CD4-positive, alpha-beta memory T cell (primary cell): ENCODE measurements around the gene SRF. TPM values are rescaled to one million over a fixed set of nuclear protein-coding genes. Genes with fewer than 3 reads are reported as not detected.

Experiments used
- CTCF ChIA-PET: fragments of 350-600 bp; sonication (Branson Sonifier 250); formaldehyde crosslinking; loops from one replicate; lab custom pipeline; 2021; ENCODE audit warnings: inconsistent platforms; ENCODE audit not compliant: partially characterized antibody; lab: Charles Lee
- POLR2A ChIA-PET: fragments of 350-600 bp; sonication (Branson Sonifier 250); formaldehyde crosslinking; loops from one replicate; lab custom pipeline; 2021; ENCODE audit not compliant: partially characterized antibody; lab: Charles Lee
- DNase-seq, 5 donors: peaks; one replicate each; pipeline versions ENCODE4 v3.0.0 to v3.0.0-alpha.2; 2020 to 2022; ENCODE audit warnings: mixed read lengths in 1 of 5
- H3K27ac ChIP-seq: one replicate; pipeline ENCODE4 v1.7.0; 2013; ENCODE audit warnings: low read depth, low read length
- H3K27me3 ChIP-seq: 2 replicates; pipeline ENCODE4 v1.7.0; 2013; ENCODE audit warnings: mild to moderate bottlenecking, low read length, moderate library complexity; ENCODE audit not compliant: insufficient read depth
- H3K36me3 ChIP-seq: 2 replicates; pipeline ENCODE4 v1.7.0; 2013; ENCODE audit warnings: mild to moderate bottlenecking, low read length, moderate library complexity; ENCODE audit not compliant: insufficient read depth
- H3K4me1 ChIP-seq: 2 replicates; pipeline ENCODE4 v1.7.0; 2013; ENCODE audit warnings: mild to moderate bottlenecking, low read length, moderate library complexity; ENCODE audit not compliant: insufficient read depth
- H3K4me3 ChIP-seq, 2 donors: one replicate each; pipeline ENCODE4 v1.7.0; 2013; ENCODE audit warnings: low read length in 2 of 2, mild to moderate bottlenecking in 1 of 2
- H3K9me3 ChIP-seq, 2 donors: one replicate each; pipeline ENCODE4 v1.7.0; 2013; ENCODE audit warnings: low read length in 2 of 2, control low read depth in 1 of 2; ENCODE audit not compliant: control insufficient read depth in 1 of 2
- H3K27ac Mint-ChIP-seq, 7 donors: one replicate each; pipeline ENCODE4 v1.8.0; 2020 to 2021; ENCODE audit warnings: mixed read lengths in 7 of 7, mild to moderate bottlenecking in 6 of 7, inconsistent platforms in 3 of 7, moderate library complexity in 3 of 7
- H3K27me3 Mint-ChIP-seq, 2 donors: one replicate each; pipeline ENCODE4 v1.8.0; 2020 to 2021; ENCODE audit warnings: mixed read lengths in 2 of 2
- H3K36me3 Mint-ChIP-seq, 2 donors: one replicate each; pipeline ENCODE4 v1.8.0; 2020 to 2021; ENCODE audit warnings: mixed read lengths in 2 of 2, inconsistent platforms in 1 of 2, mild to moderate bottlenecking in 1 of 2
- H3K4me1 Mint-ChIP-seq, 4 donors: one replicate each; pipeline ENCODE4 v1.8.0; 2020 to 2021; ENCODE audit warnings: mixed read lengths in 4 of 4, mild to moderate bottlenecking in 1 of 4
- H3K4me3 Mint-ChIP-seq, 8 donors: one replicate each; pipeline ENCODE4 v1.8.0; 2020 to 2021; ENCODE audit warnings: mixed read lengths in 8 of 8, mild to moderate bottlenecking in 7 of 8, moderate library complexity in 6 of 8, inconsistent platforms in 3 of 8
- H3K9me3 Mint-ChIP-seq, 8 donors: one replicate each; pipeline ENCODE4 v1.8.0; 2020 to 2021; ENCODE audit warnings: mixed read lengths in 8 of 8, mild to moderate bottlenecking in 5 of 8, inconsistent platforms in 3 of 8, moderate library complexity in 1 of 8
- intact Hi-C: fragments of 100-400 bp; cut with micrococcal nuclease; formaldehyde crosslinking; loops from one replicate; pipeline ENCODE4 v1.15.1; 2023
- polyA plus RNA-seq, 2 donors: library from polyadenylated mRNA; unstranded; fragments of 300-500 nt; fragmentation: Illumina TruSeq; gene quantifications; one replicate each; pipeline ENCODE4 v1.2.3, GENCODE V29; 2021
- total RNA-seq, 2 experiments: library from RNA; stranded (reverse); gene quantifications; one replicate each; pipeline ENCODE4 v1.2.3, GENCODE V29; 2021

SRF gene
- total and polyA plus RNA-seq, 4 experiments from 2014 or later, result 2.3 to 25.0 (median 15.6) TPM

DNA sequence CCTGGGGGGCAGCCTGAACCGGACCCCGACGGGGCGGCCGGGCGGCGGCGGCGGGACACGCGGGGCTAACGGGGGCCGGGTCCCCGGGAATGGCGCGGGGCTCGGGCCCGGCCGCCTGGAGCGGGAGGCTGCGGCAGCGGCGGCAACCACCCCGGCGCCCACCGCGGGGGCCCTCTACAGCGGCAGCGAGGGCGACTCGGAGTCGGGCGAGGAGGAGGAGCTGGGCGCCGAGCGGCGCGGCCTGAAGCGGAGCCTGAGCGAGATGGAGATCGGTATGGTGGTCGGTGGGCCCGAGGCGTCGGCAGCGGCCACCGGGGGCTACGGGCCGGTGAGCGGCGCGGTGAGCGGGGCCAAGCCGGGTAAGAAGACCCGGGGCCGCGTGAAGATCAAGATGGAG lies 636 bp downstream of the SRF start:
- CTCF ChIA-PET, result interaction anchor here (0.7 to 1.0 kb wide), 2 partner anchors 28 to 58 kb away, joined by 3 read pairs; partner anchors contain the start of gene DNPH1
- Mint-ChIP-seq H3K36me3 (peaks cover 10 to 27% of the 10 kb centered on the region in 2 donors), H3K4me3 (peak overlapping the region; percentile 90 to 99 (median 93)), H3K4me1 (peaks cover 29 to 56% (median 42%) of the 10 kb centered on the region in 4 donors), H3K9me3 (no peaks in the 10 kb centered on the region), H3K27me3 (no peaks in the 10 kb centered on the region), H3K27ac (peak overlapping the region; percentile 91 to 98 (median 93))
- peak in 4 of 5 donors; percentile 48 to 53 (median 50) for DNase-seq
- POLR2A ChIA-PET, result interaction anchor here (0.6 to 5.6 kb wide), 17 partner anchors 10 to 1437 kb away, joined by 3 to 46 read pairs (median 4); partner anchors contain the start of genes CNPY3, CUL9, DNPH1 and GTPBP2
- intact Hi-C loops, result loop anchor here (1.0 to 10.0 kb wide), 15 partner anchors 29 to 1387 kb away; partner anchors contain the start of genes BICRAL, CUL7, DNPH1 and KLC4
- Histone ChIP-seq H3K36me3 (peaks cover 18% of the 10 kb centered on the region), H3K9me3 (no peaks in the 10 kb centered on the region), H3K4me3 (peak overlapping the region; percentile 70 to 81), H3K27ac (peak overlapping the region; percentile 83), H3K4me1 (peaks cover 47% of the 10 kb centered on the region), H3K27me3 (no peaks in the 10 kb centered on the region)

DNA sequence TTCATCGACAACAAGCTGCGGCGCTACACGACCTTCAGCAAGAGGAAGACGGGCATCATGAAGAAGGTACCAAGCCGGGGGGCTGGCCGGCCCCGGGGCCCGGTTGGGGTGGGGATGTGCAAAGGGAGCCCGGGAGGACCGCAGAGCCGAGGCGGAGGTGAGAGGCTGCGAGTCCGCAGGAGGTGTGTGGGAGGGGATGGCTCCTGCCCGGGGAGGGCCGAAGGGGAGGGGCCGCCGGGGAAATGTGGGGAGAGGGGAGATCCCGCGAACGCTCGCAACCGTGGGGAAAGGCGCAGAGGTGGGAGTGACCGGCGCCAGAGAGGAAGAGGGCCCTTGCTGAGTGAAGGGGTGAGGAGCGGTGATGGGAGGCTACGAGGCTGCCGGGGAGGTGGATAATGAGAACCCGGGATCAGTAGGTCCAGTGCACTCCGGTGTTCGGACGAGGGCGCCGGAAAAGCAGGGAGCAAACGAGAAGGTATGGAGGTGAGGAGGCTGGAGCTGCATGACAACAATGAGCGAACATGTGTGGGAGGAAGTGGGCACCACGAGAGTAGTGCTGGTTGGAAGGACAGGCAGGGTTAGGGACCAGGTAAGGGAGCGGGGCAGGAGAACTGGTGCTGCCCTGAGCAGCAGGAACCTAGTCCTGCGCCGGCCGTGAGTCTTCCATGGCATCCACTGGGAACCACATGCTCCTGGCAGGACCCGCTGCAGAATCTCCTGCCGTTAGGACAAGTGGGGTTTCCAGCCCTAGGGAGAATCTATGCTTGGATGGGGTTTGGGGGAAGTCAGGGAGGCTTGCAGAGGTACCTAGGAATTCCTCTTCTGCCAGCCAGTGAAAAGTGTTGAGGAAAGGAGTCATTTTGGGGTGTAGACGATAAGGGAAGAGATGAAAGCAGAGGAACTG lies 1.3 kb downstream of the SRF start:
- Histone ChIP-seq H3K9me3 (no peaks in the 10 kb centered on the region), H3K4me3 (peak overlapping the region; percentile 70 to 81), H3K27ac (peak overlapping the region; percentile 83), H3K36me3 (peaks cover 21% of the 10 kb centered on the region), H3K4me1 (peaks cover 47% of the 10 kb centered on the region), H3K27me3 (no peaks in the 10 kb centered on the region)
- intact Hi-C loops, result loop anchor here (5.0 to 10.0 kb wide), 4 partner anchors 210 to 1388 kb away; partner anchors contain the start of genes BICRAL, POLH, PRICKLE4 and TOMM6
- ChIA-PET POLR2A (interaction anchor here (0.5 to 5.6 kb wide), 17 partner anchors 9 to 1438 kb away, joined by 3 to 46 read pairs (median 3); partner anchors contain the start of genes ABCC10, CNPY3, CUL9 and DNPH1), CTCF (interaction anchor here (0.7 to 1.4 kb wide), 5 partner anchors 10 to 255 kb away, joined by 3 to 5 read pairs (median 3); partner anchors contain the start of genes ABCC10, CUL9 and DNPH1)
- Mint-ChIP-seq H3K4me3 (peak overlapping the region; percentile 90 to 99 (median 93)), H3K27me3 (no peaks in the 10 kb centered on the region), H3K9me3 (no peaks in the 10 kb centered on the region), H3K27ac (peak overlapping the region; percentile 91 to 98 (median 93)), H3K36me3 (peaks cover 10 to 28% of the 10 kb centered on the region in 2 donors), H3K4me1 (peaks cover 29 to 56% (median 42%) of the 10 kb centered on the region in 4 donors)
- DNase-seq, result peak; percentile 23 to 74 (median 36)

DNA sequence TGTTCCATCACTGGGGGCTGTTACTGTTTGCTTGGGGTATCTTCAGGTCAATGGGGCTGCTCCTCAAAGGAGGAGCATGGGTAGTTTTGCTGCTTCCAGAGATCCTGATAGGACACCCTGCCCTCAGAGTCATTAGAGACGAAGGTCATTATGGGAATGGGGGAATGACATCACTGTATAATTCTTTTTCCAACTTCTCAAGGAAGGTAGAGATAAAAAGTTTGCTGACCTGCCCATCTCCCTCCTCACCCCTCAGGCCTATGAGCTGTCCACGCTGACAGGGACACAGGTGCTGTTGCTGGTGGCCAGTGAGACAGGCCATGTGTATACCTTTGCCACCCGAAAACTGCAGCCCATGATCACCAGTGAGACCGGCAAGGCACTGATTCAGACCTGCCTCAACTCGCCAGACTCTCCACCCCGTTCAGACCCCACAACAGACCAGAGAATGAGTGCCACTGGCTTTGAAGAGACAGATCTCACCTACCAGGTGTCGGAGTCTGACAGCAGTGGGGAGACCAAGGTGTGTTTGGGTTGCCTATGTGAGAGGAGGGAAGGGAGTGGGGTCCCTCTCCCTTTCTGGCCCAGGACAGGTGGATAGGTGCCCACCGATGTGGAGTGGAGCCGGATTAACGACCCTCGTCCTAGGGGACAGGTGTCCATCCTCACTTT lies 2.7 kb downstream of the SRF start:
- peaks cover 20 to 37% of the 10 kb centered on the region in 2 donors for H3K36me3 Mint-ChIP-seq
- H3K9me3 Mint-ChIP-seq, result no peaks in the 10 kb centered on the region
- Histone ChIP-seq H3K4me1 (peaks cover 47% of the 10 kb centered on the region), H3K36me3 (peaks cover 29% of the 10 kb centered on the region), H3K4me3 (peak overlapping the region; percentile 22 to 49), H3K9me3 (no peaks in the 10 kb centered on the region), H3K27ac (peak overlapping the region; percentile 83), H3K27me3 (no peaks in the 10 kb centered on the region)
- intact Hi-C loops, result loop anchor here (1.0 to 10.0 kb wide), 8 partner anchors 9 to 1389 kb away; partner anchors contain the start of genes BICRAL, CNPY3, CUL9 and KLC4
- DNase-seq, result peak in 2 of 5 donors; percentile 26 to 34
- peak overlapping the region; percentile 91 to 98 (median 96) for H3K27ac Mint-ChIP-seq
- POLR2A ChIA-PET, result interaction anchor here (0.7 to 5.6 kb wide), 17 partner anchors 8 to 609 kb away, joined by 3 to 46 read pairs (median 5); partner anchors contain the start of genes CNPY3, CUL7, CUL9 and DNPH1
- no peaks in the 10 kb centered on the region for H3K27me3 Mint-ChIP-seq
- H3K4me1 Mint-ChIP-seq, result peaks cover 29 to 56% (median 42%) of the 10 kb centered on the region in 4 donors
- peak overlapping the region; percentile 90 to 99 (median 93) for H3K4me3 Mint-ChIP-seq
- CTCF ChIA-PET, result interaction anchor here (1.1 to 1.9 kb wide), 4 partner anchors 9 to 254 kb away, joined by 3 to 5 read pairs (median 4); partner anchors contain the start of genes ABCC10, CUL9 and DNPH1

DNA sequence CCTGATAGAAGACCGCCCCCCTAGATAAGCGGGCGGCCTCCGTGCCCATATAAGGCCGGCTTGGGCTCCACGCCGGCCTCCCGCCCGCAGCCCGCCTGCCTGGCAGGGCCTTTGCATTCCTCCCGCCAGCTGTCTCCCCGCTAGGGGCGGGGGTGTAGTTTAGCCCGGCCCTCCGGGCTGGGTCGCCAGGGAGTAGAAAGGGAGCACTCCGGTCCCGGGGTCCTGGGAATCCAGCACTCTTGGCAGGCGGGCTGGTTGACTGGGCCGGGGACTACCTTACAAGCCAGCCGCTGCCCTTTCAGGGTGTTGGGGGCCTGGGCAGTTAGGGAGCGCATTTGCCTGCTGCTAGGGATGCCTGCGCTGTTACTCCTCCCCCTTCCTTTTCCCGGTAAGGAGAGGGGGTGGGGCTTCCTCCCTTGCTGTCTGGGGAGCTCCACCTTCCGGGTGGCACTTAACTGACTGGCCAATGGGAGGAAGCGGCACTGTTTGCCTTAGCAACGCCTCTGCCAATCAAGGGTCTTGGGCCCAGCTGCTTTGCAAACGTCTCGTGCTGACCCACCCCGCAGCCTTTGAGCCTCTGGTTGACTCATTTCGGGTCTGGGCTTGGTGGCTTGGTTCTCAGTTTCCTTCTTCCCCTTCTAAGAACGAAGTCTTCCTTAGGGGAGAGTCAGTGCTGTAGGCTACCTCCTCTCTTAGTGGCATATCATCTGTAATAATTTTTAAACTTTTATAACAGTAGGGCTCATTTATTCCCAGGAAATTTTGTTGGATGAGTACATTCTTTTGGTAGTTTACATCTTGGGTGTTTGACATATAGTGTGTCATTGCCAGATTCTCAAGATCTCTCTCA lies 3.4 kb downstream of the SRF start:
- intact Hi-C loops, result loop anchor here (1.0 to 10.0 kb wide), 8 partner anchors 8 to 1390 kb away; partner anchors contain the start of genes BICRAL, CNPY3, CUL9 and KLC4
- peak; percentile 89 to 97 (median 91) for DNase-seq
- POLR2A ChIA-PET, result interaction anchor here (0.6 to 5.6 kb wide), 20 partner anchors 8 to 610 kb away, joined by 3 to 41 read pairs (median 4); partner anchors contain the start of genes CNPY3, CUL7, DNPH1 and KLC4
- H3K27me3 ChIP-seq, result no peaks in the 10 kb centered on the region
- H3K4me3 ChIP-seq, result peak overlapping the region; percentile 22 to 49
- peaks cover 37% of the 10 kb centered on the region for H3K36me3 ChIP-seq
- no peaks in the 10 kb centered on the region for H3K27me3 Mint-ChIP-seq
- peak overlapping the region; percentile 77 to 99 (median 93) for H3K4me3 Mint-ChIP-seq
- H3K27ac Mint-ChIP-seq, result peak overlapping the region; percentile 93 to 98 (median 97)
- CTCF ChIA-PET, result interaction anchor here (1.2 to 1.9 kb wide), 3 partner anchors 10 to 55 kb away, joined by 3 to 4 read pairs (median 4); partner anchors contain the start of gene DNPH1
- H3K9me3 Mint-ChIP-seq, result no peaks in the 10 kb centered on the region
- H3K27ac ChIP-seq, result peak overlapping the region; percentile 83
- peaks cover 29 to 56% (median 42%) of the 10 kb centered on the region in 4 donors for H3K4me1 Mint-ChIP-seq
- no peaks in the 10 kb centered on the region for H3K9me3 ChIP-seq
- H3K36me3 Mint-ChIP-seq, result peaks cover 22 to 39% of the 10 kb centered on the region in 2 donors
- peaks cover 47% of the 10 kb centered on the region for H3K4me1 ChIP-seq

DNA sequence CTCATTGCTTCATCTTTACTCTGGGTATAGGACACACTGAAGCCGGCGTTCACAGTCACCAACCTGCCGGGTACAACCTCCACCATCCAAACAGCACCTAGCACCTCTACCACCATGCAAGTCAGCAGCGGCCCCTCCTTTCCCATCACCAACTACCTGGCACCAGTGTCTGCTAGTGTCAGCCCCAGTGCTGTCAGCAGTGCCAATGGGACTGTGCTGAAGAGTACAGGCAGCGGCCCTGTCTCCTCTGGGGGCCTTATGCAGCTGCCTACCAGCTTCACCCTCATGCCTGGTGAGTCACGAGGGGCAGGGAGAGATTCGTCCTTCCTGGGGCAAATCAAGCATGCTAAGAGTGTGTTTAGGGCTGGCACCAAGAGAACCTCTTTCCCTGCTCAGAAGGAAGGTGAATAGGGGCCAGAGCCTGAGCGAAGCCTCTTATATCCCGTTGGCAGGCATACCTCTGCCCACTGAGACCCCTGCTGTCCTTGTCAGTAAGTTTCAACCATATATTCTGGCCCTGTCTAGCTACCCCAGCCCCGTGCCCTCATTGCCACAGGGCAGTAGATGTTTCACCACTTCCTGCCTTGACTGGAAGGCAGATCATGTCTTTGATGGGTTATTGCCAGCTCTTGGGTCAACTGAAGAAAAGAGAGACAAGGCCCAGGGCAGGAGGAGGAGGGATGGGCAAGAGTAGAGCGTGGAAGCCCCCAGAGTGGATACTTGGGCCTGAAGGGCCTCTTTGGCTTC lies 4.8 kb downstream of the SRF start:
- Mint-ChIP-seq H3K9me3 (no peaks in the 10 kb centered on the region), H3K27ac (peak overlapping the region; percentile 84 to 98 (median 95)), H3K27me3 (no peaks in the 10 kb centered on the region), H3K36me3 (peaks cover 22 to 40% of the 10 kb centered on the region in 2 donors), H3K4me1 (peaks cover 25 to 47% (median 38%) of the 10 kb centered on the region in 4 donors), H3K4me3 (no peak overlapping the region)
- Histone ChIP-seq H3K4me1 (peaks cover 41% of the 10 kb centered on the region), H3K27me3 (no peaks in the 10 kb centered on the region), H3K27ac (peak overlapping the region; percentile 83), H3K36me3 (peaks cover 38% of the 10 kb centered on the region), H3K4me3 (no peak overlapping the region), H3K9me3 (no peaks in the 10 kb centered on the region)
- no peak for DNase-seq
- ChIA-PET CTCF (interaction anchor here (1.5 to 1.9 kb wide), 2 partner anchors 8 to 49 kb away, joined by 3 to 4 read pairs; no protein-coding TSS in a partner anchor), POLR2A (interaction anchor here (0.7 to 5.6 kb wide), 6 partner anchors 12 to 404 kb away, joined by 3 to 41 read pairs (median 6); partner anchors contain the start of genes CNPY3 and CUL7)
- intact Hi-C loops, result loop anchor here (2.0 to 10.0 kb wide), 2 partner anchors 191 to 1391 kb away; partner anchors contain the start of genes PPP2R5D, PRICKLE4 and TOMM6
